NT2/D1 (cell line): ENCODE data around the gene GTF2F2.

Experiments used
- DNase-seq: peaks from one replicate; pipeline ENCODE4 v3.0.0-alpha.2; 2011; ENCODE audit warnings: low read depth, low spot score
- H3K27me3 ChIP-seq: 2 replicates; pipeline ENCODE4 v1.6.0; 2011; ENCODE audit warnings: mild to moderate bottlenecking; ENCODE audit not compliant: insufficient read length, insufficient read depth
- H3K36me3 ChIP-seq: 2 replicates; pipeline ENCODE4 v1.6.1; 2011; ENCODE audit warnings: mild to moderate bottlenecking, low read length, mixed read lengths; ENCODE audit not compliant: insufficient read depth, insufficient read length
- H3K4me1 ChIP-seq: 2 replicates; pipeline ENCODE4 v1.5.1; 2011; ENCODE audit not compliant: insufficient read depth, insufficient read length
- H3K4me3 ChIP-seq: 2 replicates; pipeline ENCODE4 v1.5.1; 2011; ENCODE audit warnings: low read depth; ENCODE audit not compliant: insufficient read length
- H3K9ac ChIP-seq: 2 replicates; pipeline ENCODE4 v1.6.0; 2011; ENCODE audit warnings: low read depth; ENCODE audit not compliant: insufficient read length
- H3K9me3 ChIP-seq: 2 replicates; pipeline ENCODE4 v1.5.1; 2011; ENCODE audit warnings: mild to moderate bottlenecking, low read length; ENCODE audit not compliant: insufficient read depth
- SUZ12 ChIP-seq: IDR thresholded peaks from 2 replicates; pipeline ENCODE4 v1.6.1; 2011; ENCODE audit not compliant: insufficient read length, insufficient read depth; ENCODE audit errors: extremely low read depth
- YY1 ChIP-seq: IDR thresholded peaks from 2 replicates; pipeline ENCODE4 v1.6.1; 2011; ENCODE audit not compliant: insufficient read length, insufficient read depth
- ZNF274 ChIP-seq: IDR thresholded peaks from 2 replicates; pipeline ENCODE4 v1.6.1; 2011; ENCODE audit warnings: mild to moderate bottlenecking, low read depth, low read length

GTF2F2 gene

GRCh38 chr13:45219123-45219891, 99.0 kb downstream of the GTF2F2 start:
- Histone ChIP-seq H3K4me1 (no peaks in the 10 kb centered on the region), H3K36me3 (no peaks in the 10 kb centered on the region), H3K4me3 (no peak overlapping the region), H3K9ac (no peak overlapping the region), H3K27me3 (no peaks in the 10 kb centered on the region), H3K9me3 (no peaks in the 10 kb centered on the region)
- DNase-seq: no peak
- TF ChIP-seq SUZ12: no peak
- no peak for TF ChIP-seq YY1
- TF ChIP-seq ZNF274: no peak

GRCh38 chr13:45219938-45220375, 99.6 kb downstream of the GTF2F2 start:
- Histone ChIP-seq H3K4me3 (no peak overlapping the region), H3K4me1 (no peaks in the 10 kb centered on the region), H3K27me3 (no peaks in the 10 kb centered on the region), H3K9me3 (no peaks in the 10 kb centered on the region), H3K36me3 (no peaks in the 10 kb centered on the region), H3K9ac (no peak overlapping the region)
- no peak for DNase-seq
- TF ChIP-seq YY1 (no peak), ZNF274 (no peak), SUZ12 (no peak)

- no peak overlapping the region for H3K9ac ChIP-seq
- H3K4me3 ChIP-seq: no peak overlapping the region
- no peaks in the 10 kb centered on the region for H3K36me3 ChIP-seq
- H3K27me3 ChIP-seq: no peaks in the 10 kb centered on the region
- no peak for TF ChIP-seq ZNF274
- TF ChIP-seq SUZ12: no peak
- no peak for TF ChIP-seq YY1
- no peak for DNase-seq
- H3K9me3 ChIP-seq: no peaks in the 10 kb centered on the region
- H3K4me1 ChIP-seq: no peaks in the 10 kb centered on the region
Measured at GRCh38 chr13:45220403-45220802, 100.1 kb downstream of the GTF2F2 start.

GRCh38 chr13:45222516-45222915, 102.2 kb downstream of the GTF2F2 start:
- H3K9ac ChIP-seq: no peak overlapping the region
- H3K9me3 ChIP-seq: no peaks in the 10 kb centered on the region
- no peaks in the 10 kb centered on the region for H3K36me3 ChIP-seq
- TF ChIP-seq ZNF274 (no peak), SUZ12 (no peak), YY1 (no peak)
- no peaks in the 10 kb centered on the region for H3K27me3 ChIP-seq
- no peaks in the 10 kb centered on the region for H3K4me1 ChIP-seq
- no peak for DNase-seq
- no peak overlapping the region for H3K4me3 ChIP-seq

- no peaks in the 10 kb centered on the region for H3K4me1 ChIP-seq
- H3K9ac ChIP-seq: no peak overlapping the region
- H3K36me3 ChIP-seq: no peaks in the 10 kb centered on the region
- no peaks in the 10 kb centered on the region for H3K27me3 ChIP-seq
- DNase-seq: no peak
- TF ChIP-seq ZNF274: no peak
- no peak for TF ChIP-seq SUZ12
- TF ChIP-seq YY1: no peak
- H3K4me3 ChIP-seq: no peak overlapping the region
- H3K9me3 ChIP-seq: no peaks in the 10 kb centered on the region
Measured at GRCh38 chr13:45222919-45223318, 102.6 kb downstream of the GTF2F2 start.

GRCh38 chr13:45224176-45224575, 103.9 kb downstream of the GTF2F2 start:
- Histone ChIP-seq H3K4me3 (no peak overlapping the region), H3K27me3 (no peaks in the 10 kb centered on the region), H3K9me3 (no peaks in the 10 kb centered on the region), H3K4me1 (no peaks in the 10 kb centered on the region), H3K9ac (no peak overlapping the region), H3K36me3 (no peaks in the 10 kb centered on the region)
- no peak for DNase-seq
- TF ChIP-seq ZNF274: no peak
- TF ChIP-seq SUZ12: no peak
- no peak for TF ChIP-seq YY1

GRCh38 chr13:45225370-45225769, 105.1 kb downstream of the GTF2F2 start:
- Histone ChIP-seq H3K36me3 (no peaks in the 10 kb centered on the region), H3K4me1 (no peaks in the 10 kb centered on the region), H3K27me3 (no peaks in the 10 kb centered on the region), H3K9ac (no peak overlapping the region), H3K4me3 (no peak overlapping the region), H3K9me3 (no peaks in the 10 kb centered on the region)
- DNase-seq: no peak
- TF ChIP-seq ZNF274 (no peak), YY1 (no peak), SUZ12 (no peak)
